HG03442 (cell line): Measurements from ENCODE around the gene MST1R.

Experiments
- ATAC-seq: cut with Tn5 transposase; IDR thresholded peaks from one replicate; pipeline ENCODE4 v1.9.1; 2021; ENCODE audit warnings: mild to moderate bottlenecking, moderate library complexity; ENCODE audit not compliant: unreplicated experiment

Gene MST1R

DNA sequence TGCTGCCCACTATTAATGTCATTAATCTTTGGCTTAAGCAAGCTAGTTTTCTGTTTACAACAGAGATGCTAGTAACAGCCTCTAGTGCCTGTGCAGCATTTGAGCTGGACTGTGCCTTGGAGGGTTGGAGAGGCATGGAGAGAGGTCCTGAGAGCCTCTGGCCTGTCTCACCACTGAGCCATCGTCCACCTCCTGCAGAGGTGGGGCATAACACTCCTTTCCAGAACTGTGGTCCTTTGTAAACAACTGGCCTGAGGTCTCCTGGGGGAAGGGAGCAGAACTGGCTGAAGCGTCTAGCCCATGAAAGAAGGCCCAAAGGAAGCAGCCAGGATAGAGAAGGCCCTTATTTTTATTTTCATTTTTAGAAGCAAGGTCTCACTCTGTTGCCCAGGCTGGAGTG lies 24.0 kb downstream of the MST1R start:
- no peak for ATAC-seq

DNA sequence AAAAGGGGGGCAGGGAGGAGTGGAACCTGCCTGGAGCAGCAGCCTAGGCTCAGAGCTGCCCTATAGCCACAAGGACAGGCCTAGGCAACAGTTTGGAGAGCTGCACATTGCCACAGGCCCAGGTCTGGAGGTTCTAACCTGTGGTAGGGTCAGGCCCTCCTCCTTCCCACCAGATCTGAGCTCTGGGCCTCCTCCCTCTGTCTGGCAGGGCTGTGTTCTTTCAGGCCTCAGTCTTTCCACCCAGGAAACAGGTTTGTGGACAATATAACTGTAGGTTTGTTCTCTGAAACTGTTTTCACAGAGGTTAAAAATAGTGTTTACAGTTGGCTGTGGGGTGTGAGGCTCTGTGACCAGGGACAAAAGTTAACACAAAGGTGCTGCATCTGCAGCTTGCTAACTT lies 25.0 kb downstream of the MST1R start:
- ATAC-seq = no peak

DNA sequence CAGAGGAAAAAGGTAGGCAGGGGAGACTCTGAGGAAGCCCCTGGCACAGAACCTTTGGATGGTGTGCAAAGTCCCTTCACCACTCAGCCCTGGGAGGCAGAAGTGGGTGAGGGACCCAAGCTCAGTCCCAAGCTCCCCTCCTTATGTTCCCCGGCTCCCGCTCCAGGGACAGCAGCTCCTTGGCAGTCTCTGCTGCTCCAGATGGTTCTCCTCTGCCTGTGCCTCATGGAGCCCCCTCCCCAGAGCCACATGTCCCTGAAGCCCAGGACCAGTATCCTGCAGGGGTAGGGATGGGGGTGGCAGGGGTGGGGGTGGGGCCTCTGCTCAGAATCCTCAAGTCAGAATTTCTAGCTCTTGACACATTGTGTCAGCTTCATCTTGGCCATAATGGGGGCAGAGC lies 26.0 kb downstream of the MST1R start:
- ATAC-seq = no peak

DNA sequence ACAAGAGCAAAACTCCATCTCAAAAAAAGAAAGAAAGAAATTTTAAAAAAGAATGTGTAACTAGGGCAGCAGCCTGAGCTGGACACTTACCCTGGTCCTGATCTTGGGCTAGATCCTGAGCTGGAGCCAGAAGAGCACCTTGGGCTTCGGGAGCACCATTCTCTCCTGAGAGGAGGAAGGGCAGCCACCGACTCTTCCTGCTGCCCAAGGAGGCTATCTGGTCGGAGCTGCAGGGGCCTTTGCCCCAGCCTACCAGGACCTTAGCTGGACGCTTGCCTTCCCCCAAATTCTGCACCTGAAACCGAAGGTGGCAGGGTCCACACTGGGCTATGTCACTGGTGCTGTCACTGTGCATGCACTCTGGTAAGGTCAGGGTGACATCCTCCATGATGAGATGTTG lies 27.1 kb downstream of the MST1R start:
- no peak for ATAC-seq

DNA sequence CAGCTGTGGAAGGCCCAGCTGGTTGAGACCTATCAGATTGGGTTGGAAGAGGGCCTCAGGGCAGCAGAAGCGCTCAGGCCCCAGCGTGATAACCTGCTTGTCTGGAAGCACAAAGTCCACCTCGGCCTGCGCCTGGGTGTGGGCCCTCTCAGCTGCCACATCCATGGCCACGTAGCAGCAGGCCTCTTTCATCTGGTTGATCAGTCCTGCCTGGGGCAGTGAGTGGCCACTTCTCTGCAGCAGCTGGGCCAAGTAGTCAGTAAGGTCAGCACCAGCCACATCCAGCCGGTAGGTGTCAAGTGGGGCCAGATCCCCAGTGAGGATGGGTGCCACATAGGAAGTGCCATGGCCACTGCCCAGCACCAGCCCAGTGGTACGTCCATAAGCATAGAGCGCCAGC lies 30.1 kb downstream of the MST1R start:
- ATAC-seq = no peak

DNA sequence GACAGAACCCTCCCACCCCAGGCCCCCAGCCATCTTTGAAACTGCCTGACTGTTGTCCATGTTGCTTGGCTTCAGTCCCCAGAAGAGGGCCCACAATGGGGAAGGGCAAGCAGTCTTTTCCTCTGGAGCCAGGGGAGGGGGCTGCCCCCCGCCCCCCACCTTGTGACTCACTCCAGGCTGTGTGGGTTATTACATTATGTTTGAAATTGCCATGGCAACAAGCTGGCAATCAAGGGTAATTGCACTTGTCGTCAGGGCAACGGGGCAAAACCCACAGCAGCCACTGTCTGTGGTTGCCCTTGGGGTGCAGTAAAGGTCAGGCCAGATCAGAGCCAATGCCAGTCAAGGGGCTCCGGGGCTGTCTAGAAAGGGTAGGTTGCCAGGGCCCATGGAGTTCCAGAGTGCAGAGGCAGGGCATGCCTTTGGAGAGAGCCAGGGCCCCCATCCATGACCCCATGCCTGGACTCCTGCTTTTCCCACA lies 30.8 kb downstream of the MST1R start:
- ATAC-seq = no peak

DNA sequence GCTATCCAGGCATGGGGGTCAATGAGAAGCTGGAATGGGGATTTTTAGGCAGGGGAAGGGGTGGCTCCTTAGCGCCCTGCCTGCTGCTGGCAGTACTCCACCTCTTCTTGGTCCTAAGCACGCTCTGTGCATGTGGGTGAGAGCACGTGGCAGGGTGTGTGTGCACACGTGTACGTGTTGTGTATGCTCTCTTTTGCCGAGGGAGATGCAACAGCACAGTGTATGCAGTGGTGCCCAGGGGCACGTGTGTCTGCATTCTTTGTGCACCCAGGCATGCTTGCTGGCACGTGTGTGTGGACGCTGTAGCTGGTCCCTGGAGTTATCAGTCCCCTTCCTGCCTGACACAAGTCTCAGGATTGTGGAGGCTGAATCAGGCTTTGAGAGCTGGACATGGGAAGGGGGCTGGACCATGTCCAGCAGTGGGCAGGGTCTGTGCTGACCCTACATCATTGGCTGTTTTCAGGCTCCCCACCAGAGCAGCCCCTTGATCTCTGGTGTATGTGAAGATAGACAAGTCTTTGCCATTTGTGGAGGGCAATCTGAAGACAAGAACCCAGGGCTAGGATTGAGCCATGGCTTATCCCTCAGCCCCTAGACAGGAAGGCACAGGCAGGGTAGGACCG lies 32.0 kb downstream of the MST1R start:
- no peak for ATAC-seq

DNA sequence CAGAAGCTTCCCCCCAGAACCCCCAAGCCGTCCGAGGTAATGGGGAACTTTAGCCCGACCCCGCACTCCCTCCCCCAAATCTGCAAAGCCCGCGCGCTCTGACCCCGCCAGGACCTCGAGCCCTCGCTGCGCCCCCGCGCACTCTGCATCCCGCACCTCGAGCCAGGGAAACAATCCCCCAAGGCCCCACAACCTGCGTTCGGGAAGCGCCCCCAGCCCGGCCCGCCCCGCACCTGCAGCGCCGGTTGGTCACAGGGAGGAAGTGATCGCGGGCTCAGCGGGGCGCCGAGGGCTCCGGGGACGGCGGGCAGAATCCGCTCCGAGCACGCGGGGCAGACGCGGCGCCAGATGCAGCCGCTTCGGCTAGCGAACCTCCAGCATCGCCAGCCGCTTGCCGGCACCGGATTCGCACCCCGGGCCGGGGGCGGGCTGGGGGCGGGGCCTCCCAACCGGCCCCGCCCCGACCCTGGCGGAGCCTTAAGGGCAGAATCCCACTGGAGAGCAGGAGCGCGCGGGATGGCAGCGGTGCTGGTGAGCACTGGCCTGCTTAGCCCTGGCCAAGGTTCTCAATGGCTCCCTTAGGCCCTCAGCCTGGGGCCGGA lies 34.0 kb downstream of the MST1R start, which contains the start of gene CAMKV:
CAMKV (minus strand) TSS at position 382 of the 602 bp plus-strand sequence. CDS start 7,518 bp downstream, outside the sequence.
- no peak for ATAC-seq

DNA sequence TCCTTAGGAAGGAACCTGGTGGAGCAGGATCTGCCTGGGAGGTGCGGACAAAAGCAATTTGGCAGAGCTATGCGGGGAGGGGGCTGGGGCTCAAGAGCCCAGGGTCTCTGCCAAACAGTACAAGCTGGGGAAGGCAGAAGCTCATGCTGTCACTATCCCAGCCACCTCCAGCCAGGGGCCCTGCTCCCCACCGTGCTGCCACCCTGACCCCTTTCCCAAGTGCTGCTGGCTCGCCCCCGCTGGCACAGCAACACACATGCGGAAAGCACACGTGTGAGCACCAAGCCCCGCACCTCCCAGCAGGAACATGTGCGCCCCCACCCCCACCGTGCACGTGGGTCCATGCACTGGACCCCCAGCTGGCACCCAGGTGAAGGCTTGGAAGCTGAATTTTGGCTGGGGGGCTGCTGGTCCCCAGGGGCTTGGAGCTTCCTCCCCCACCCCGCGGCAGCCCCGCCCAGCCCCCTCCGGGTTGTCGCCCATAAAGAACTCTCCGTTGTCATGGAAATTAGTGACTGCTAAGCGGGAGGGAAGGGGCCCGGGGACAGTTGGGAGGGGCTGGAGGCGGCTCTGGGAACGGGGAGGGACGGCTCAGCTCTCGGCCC lies 34.7 kb downstream of the MST1R start:
- no peak for ATAC-seq

DNA sequence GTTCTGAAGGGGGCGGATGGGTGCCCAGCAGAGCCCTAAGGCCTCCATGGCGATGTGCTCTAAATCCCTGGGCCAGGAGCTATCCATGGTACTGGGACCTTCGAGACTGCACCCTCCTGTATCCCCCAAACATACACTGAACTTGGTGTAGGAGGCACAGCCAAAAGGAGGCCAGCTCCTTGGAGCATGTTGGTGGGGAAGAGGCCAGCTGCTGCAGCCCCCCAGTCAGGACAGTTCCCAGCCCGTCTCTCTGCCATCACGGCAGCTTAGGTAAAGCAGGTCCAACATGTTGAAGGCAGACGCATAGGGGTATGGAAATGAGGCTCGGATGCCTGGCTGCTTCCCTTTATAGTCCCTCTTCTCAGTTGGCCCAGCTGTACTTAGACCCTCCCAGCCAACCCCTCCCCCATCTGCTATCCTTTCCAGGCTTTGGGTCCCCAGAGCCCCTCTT lies 35.8 kb downstream of the MST1R start:
- ATAC-seq = no peak

DNA sequence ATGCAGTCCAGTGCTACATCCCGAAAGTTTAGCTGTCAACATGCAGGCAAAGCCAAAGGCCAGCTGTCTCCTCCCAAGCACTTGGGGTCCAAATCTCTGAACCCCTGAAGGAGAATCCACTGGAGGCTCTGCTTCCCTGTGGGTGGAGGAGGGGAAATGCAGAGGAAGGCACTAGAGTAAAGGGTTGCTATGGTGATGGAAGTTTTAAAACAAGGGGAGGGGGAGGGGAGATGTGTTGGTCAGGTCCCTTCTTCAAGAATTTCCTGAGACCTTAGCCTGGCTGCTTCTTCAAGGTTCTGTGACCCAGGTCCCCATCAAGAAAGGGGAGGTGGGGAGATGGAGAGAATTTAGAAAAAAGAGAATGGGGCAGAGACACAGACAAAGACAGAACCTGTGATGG lies 36.3 kb downstream of the MST1R start:
- no peak for ATAC-seq

DNA sequence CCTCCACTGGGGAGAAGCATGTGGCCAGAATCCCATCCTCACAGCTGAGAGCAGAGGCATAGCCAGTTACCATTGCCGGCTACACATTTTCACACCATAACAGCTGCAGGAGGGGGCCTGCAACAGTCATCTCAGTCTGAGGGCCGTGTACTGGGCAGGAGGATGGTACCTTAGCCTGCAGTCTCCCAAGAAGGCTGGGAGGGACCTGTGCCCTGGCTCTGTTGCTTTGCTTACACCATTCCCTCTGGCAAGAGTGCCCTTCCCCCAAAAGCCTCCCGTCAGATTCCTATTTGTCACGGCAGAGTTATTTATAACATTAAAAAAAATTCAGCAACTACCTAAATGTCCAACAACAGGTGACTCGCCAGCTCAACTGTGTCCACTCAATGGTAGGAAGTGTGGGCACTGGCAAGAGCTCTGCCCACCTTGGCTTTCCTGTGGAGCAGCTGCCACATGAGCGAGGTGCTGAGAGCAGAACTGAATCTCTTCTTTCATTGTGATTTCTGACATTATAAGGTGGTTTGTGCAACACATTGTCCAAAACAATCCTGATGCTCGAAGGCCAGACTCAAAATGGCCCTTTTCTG lies 38.4 kb downstream of the MST1R start:
- no peak for ATAC-seq

DNA sequence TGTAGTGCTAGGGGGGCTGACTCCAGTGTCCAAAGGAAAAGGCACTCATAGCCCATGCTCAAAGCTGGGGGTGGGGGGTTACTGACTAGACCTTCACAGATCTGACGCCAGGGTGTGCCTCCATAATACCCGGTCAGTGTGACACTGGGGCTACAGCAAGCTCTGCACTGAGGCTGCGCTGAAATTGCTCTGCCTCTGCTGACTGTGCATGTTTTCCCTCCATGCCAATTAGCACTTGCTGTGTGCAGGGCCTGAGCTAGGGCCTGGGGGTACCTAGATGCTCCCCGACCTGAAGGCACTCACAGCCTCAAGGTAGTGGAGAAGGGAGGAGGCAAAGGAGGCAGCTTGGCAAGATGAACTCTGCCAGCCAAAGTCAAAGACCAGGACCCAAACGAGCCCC lies 39.2 kb downstream of the MST1R start:
- no peak for ATAC-seq

DNA sequence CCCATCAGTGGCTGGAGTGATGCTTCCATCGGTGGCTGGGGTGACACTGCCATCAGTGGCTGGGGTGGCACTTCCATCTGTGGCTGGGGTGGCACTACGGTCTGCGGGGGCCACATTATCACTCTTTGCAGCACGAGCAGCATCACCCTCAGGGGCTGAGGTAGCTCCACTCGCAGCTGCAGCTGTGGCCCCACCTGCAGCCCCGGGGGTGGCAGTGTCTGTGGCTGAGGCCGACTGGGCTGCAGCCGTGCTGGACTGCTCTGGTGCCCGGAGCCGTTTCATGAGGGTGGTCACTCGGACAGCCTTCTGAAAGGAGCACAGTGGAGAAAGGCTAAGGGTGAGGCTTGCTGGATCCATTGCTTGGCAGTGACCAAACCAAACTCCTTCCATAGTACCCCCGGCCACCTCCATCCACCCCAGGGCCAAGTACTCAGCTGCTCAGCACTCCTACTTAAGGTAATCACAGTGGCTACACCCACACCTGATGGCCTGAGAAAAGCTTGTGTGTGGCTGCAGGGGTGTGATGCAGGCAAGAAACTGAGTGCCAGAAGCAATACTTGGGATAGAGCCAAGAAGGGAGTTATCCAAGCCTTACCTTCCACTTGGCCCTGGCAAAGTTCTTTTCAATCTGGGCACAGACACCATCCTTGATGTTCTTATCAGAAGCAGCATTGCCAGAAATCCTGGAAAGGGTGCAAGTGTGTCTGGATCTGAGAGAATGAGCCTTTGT lies 43.9 kb downstream of the MST1R start:
- ATAC-seq = no peak

DNA sequence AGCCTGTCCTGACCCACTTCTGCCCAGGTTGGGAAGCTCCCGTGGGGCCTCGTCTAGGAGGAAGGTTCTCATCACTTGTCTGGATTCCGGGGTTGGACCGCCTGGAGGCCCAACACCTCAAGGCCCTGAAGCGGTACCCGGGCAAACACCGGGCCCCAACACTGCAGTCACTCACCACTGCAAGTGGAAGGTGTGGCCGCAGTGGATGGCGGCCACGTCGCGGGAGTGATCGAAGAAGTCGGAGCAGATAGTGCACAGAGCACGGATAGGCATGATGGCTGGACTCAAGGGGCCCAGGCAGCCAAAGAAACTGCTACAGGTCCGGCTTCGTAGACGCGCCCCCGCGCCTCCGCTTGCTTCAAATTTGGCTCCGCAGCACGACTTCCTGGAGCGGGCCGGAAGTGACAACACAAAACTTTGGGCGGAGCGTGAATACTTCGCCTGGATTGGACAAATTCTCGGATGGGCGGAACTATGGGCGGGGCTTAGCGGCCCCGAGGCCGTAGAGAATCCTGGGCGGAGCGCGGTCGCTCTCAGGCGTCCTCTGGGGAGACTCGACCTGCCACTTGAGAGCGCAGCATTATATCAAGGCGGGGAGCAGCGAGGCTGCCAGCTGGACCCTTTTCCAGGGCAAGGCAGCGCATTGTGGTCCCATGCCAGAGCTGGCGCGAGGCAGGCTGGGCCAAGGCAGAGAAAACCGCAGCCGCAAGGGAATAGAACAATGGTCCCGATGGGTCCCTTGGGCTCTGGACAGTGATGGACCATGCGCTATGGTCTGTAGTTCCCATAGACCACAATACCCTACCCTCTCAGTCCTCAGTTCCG lies 47.3 kb downstream of the MST1R start, which contains the start of gene TRAIP:
TRAIP (minus strand) TSS at position 384 of the 825 bp plus-strand sequence; CDS start at position 273, 111 bp downstream.
- peak; percentile 93 for ATAC-seq

DNA sequence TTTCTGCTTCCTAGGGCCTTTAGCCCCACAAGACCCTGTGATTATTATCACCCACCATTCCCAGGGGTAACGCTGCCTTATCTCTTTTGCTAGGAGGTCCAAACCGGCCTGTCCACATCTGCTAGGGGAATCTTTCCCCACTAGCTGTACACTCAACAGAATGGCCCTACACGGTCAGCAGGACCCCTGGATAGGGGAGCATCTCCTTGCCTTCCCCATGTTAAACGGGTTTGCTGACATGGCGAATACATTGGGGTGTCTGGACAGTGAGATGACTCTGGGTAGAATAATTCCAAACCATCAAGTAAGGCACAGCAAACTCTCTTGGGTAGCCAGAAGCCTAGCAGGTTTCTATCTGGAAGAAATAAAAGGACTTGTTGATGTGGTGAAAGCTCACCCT lies 48.0 kb downstream of the MST1R start:
- ATAC-seq = no peak

DNA sequence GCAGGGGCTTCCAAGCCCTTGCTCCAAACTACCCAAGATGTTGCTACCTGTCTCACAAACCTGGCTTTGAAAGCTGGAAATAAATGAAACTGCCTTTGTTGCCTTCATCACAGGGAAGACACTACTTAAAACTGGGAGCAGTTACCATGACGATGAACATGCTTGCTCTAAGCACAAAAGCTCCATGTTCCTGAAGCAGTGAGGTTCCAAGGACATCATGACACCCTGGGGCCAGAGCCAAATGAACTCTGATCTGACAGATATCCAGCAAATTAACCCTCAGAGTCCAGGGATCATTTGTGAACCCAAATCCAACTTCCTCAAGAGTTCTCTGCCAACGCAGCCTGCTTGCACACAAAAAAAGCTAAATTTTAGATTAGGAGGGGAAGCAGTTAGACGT lies 58.0 kb downstream of the MST1R start:
- ATAC-seq = no peak

DNA sequence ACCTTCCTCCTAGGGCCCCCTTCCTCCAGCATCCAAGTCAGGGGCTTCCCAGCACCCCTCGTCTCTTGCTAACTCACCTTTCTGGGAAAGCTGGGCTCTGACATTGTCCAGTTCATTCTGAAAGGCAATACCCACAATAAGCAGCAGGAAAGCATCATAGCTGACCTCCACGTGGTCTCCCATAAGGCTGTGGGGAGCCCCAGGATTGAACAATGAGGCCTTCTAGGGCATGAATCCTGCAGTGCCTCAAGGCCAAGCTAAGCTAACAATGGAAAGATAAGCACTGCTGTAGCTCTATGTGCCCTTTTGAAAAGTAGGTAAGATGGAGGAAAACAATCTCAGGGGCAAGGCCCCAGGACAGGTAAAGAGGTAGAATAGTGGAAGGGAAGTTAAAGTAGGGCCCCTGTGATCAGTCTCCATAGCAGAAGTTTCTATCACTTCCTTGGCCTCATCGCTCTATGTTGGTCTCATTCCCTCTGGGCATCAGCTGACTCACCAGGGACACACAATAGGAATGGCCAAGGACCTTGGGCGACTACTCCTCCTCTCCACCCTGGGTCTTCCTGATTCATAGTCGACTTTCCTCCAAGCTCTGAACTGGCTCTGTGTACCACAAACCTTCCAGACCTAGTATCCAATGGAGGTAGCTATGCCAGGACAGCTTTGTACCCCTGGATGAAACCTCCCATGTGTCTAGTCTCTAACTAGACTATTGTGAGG lies 59.0 kb downstream of the MST1R start:
- no peak for ATAC-seq

DNA sequence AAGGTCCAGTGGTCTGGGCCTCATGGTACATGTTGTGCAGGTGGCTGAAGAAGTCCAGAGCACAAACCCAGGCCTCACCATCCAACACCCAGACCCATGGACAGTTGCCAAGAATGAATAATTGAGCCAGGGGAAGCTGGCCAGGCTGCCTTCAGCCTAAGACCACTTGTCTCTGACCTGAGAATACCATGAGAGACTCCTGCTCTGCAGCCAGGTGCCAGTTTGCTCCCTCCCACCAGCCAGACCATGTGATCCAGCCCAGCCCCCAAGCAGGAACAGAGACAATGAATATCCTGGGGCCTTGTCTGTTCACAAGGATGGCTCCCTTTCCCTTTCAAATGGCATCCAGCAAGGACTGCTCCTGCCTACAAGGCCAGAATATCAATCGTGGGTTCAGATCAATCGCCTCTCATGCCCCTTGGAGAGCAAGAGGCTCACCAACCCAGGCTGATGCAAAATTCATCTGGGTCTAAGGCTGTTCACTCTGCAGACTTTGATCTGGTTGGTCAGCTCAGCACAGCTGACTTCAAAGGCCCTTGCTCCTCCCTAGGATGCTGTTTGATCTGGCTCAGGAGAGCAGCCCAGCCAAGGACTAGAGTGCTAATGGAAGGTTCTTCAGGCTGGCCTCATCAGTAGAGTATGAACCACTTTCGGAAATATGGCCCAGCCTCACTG lies 60.7 kb downstream of the MST1R start:
- no peak for ATAC-seq
